Stimulated activated naive CD4-positive, alpha-beta T cell (primary cell): ENCODE measurements around the gene ISLR.

Source experiments
- DNase-seq, 6 experiments: peaks; one replicate each; lab custom pipeline; 2025; lab: John Stamatoyannopoulos, UW

The ISLR gene

GRCh38 chr15:74212494-74212893 lies 39.0 kb downstream of the ISLR start:
- DNase-seq = no peak

GRCh38 chr15:74213858-74214284 lies 40.4 kb downstream of the ISLR start:
- DNase-seq = no peak

DNA sequence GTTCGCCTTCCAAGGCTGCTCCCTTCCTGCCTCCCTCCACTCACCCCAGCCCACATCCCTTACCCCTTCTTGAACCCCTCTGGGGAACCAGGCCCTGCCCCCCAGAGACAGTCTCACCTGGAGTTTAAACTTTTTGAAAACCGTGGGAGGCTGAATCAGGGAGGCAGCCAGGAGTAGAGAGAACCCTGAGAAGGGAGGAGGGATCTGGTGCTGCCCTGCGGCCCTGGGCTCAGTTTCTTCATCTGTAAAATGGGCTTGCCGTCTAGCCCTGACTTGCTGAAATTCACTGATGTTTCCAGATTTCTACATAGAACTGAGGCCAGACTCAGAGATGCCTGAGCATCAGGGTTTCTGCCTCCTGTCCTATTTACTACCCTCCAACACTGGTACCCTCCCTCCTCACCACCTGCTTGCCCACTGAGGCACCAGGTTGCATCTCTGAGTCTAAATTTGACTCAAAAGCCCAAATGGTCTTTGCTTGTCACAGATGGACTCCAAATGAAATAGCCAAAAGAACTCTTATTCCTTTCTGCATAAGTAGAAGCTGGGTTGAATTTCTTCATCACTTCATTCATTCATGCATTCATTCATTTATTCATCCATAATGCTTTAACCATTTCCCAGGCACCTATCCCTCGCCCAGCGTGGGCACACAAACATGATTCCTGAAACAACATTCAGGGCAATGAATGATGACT lies 41.0 kb downstream of the ISLR start:
- DNase-seq = no peak

GRCh38 chr15:74215958-74216357 lies 42.4 kb downstream of the ISLR start:
- no peak for DNase-seq

- no peak for DNase-seq
These were observed 43.4 kb downstream of the ISLR start for GRCh38 chr15:74216949-74217348.

- no peak for DNase-seq
These were observed 44.7 kb downstream of the ISLR start for GRCh38 chr15:74217907-74218885.

DNA sequence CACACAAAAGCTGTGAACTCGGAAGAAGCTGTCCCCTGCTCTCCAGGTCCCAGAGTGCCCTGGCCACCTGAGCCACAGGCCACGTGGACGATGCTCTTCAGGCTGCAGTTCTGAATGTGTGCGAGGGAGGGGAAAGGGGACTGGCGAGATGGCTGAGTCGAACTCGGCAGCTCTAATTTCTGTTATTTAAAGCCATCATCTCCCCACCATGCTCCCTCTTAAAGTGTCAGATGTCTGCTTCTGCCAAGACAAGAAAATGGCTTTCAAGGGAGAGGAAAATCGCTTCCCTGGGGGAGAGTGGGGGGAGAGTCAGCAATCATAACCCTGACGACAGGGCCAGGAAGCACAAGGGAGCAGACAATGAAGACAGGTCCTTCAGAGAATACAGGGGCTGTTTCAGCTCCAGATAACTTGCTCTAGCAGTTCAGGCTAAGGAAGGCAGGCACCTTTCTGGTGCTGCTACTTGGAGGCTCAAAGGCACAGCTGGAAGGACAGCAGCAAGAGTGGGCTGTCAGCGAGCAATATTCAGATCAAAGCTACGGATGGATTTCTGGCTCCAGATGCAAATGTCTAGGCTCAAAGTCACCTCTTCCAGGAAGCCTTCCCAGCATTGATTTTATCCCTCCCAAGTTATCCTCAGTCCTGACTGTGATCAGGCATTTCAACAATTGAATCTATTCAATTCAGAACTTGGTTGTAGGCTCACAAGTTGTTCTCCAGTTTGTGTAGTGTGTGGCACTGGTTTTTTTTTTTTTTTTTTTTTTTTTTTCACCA lies 47.2 kb downstream of the ISLR start:
- DNase-seq = no peak

GRCh38 chr15:74221399-74222239 lies 48.1 kb downstream of the ISLR start:
- no peak for DNase-seq

DNA sequence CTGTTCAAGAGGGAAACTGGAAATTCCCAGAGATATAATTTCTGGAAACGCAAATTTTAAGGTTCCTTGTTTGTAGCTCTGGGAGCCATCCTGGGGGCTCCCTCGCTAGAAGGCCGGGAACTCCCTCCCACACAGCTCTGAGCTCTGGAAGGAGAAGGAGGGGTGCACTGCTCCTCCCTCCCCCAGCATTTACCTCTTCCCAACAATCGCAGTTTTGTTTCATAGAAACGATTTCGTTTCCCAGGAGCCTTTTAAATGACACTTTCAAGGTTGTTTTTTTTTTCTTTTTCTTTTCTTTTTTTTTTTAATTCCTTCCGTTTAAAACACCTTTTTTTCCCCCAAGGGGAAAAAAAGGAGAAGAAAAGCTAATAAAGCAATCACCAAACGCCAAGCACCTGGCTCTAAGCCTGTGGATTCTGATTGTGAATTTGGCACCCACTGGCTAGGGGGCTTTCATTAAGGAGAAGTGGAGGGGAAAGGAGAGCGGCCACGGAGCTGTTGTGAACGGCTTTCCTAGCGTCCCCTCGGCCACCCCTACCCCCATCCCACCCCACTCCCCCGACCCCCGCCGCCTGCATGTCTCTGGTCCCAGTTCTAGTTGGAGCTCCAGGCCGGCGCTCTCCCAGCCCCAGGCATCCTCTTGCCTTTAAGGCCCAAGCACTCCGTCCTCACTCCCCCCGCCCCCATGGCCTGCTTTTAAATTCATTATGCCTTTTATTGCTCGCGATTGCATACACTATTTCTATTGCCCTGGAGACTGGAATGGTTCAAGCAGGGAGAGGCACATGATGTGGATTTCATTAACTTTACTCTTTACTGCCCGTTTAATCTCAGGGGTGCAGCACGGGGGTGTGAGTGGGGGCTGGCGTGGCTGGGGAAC lies 49.0 kb downstream of the ISLR start:
- no peak for DNase-seq

DNA sequence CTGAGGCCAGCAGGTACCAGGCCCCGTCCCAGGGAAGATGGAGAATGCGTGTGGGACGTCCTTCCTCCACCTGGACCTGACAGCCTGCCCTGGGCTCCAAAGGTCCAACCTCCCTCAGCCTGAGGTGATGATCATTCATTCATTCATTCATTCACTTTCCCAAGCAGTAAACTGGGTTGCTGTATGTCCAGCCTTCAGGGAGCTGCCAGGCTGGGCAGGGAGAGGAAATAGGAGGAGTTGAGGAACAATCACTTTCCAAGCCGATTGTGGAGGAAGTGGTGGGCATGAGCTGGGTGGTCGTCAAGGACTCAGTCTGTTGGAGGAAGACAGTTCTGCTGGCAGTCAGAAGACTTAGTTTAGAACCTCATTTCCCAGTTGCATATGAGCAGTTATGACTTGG lies 52.4 kb downstream of the ISLR start:
- no peak for DNase-seq
